ENCODE data around the gene SEMA3E.

SEMA3E gene

DNA sequence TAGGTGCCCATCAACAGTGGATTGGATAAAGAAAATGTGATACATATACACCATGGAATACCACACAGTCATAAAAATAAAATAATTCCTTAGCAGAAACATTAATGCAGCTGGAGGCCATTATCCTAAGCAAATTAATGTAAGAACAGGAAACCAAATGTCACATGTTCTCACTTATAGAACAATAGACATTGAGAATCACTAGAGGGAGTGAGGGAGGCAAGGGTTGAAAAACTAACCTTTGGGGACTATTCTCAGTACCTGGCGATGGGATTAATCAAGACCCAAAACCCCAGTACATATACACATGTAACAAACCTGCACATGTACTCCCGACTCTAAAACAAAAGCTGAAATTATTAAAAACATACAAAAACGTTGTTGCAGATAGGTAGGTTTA lies 222.6 kb downstream of the SEMA3E start:
- no peak overlapping the region for H3K4me3 ChIP-seq (replicated peaks; ENCODE audit: low read depth, low read length)
- TF ChIP-seq, protein P1, sequence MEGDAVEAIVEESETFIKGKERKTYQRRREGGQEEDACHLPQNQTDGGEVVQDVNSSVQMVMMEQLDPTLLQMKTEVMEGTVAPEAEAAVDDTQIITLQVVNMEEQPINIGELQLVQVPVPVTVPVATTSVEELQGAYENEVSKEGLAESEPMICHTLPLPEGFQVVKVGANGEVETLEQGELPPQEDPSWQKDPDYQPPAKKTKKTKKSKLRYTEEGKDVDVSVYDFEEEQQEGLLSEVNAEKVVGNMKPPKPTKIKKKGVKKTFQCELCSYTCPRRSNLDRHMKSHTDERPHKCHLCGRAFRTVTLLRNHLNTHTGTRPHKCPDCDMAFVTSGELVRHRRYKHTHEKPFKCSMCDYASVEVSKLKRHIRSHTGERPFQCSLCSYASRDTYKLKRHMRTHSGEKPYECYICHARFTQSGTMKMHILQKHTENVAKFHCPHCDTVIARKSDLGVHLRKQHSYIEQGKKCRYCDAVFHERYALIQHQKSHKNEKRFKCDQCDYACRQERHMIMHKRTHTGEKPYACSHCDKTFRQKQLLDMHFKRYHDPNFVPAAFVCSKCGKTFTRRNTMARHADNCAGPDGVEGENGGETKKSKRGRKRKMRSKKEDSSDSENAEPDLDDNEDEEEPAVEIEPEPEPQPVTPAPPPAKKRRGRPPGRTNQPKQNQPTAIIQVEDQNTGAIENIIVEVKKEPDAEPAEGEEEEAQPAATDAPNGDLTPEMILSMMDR (IDR thresholded peaks at IDR 0.05; ENCODE audit: low read length, missing control alignments) = no peak
- no peak for DNase-seq (ENCODE audit: low read depth)

DNA sequence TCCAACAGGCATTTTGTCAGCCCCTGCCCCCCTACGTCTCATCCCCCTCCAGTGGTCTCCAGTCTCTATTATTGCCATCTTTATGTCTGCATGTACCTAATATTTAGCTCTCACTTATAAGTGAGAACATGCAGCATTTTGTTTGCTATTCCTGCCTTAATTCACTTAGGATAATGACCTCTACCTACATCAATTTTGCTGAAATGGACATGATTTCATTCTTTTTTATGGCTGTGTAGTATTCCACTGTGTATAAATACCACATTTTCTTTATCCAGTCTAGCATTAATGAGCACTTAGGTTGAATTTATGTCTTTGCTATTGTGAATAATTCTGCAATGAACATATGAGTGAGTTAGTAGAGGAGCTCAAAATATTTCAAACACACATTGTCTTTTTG lies 229.9 kb downstream of the SEMA3E start:
- no peak for DNase-seq (ENCODE audit: low read depth)
- TF ChIP-seq, protein P1 (IDR thresholded peaks at IDR 0.05; ENCODE audit: low read length, missing control alignments) = no peak
- no peak overlapping the region for H3K4me3 ChIP-seq (replicated peaks; ENCODE audit: low read depth, low read length)

DNA sequence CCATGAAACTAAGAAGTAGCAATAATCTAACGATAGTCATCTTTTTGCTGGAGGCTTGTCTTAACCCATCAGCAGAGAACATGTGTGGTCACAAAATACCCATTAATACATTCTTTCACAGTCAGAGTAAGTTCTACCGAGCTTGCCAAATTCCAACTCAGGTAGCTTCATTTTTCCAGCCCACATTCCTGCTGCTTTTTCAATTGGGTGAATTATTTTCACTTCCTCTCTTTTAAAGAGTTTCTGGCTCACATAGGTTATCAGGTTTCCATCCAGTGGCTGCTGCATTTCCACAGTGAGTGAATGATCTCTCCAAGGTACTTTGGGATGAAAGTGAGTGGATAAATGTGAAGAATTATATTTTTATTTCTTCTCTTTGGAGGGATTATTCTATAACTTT lies 233.1 kb downstream of the SEMA3E start:
- no peak for DNase-seq (ENCODE audit: low read depth)
- no peak overlapping the region for H3K4me3 ChIP-seq (replicated peaks; ENCODE audit: low read depth, low read length)
- TF ChIP-seq, protein P1 (IDR thresholded peaks at IDR 0.05; ENCODE audit: low read length, missing control alignments) = no peak

DNA sequence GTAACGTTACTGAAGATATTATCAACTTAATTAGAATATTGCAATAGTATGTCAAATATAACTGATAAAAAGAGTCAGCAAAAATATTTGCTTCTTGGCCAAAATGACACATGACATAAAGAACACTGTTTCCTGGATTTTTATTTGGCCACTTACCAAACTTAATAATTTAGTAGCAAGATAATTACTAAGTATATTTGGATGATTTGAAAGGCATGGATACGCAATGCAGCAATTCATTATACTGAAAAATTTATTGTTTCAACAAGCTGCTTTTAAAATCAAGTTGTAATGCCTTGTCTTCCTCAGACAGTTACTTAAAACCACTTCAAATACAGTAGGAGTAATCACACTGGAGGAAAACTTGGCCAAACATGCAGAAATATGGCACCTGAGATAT lies 234.0 kb downstream of the SEMA3E start:
- TF ChIP-seq, protein P1 (IDR thresholded peaks at IDR 0.05; ENCODE audit: low read length, missing control alignments) = no peak
- no peak overlapping the region for H3K4me3 ChIP-seq (replicated peaks; ENCODE audit: low read depth, low read length)
- DNase-seq (ENCODE audit: low read depth) = no peak

DNA sequence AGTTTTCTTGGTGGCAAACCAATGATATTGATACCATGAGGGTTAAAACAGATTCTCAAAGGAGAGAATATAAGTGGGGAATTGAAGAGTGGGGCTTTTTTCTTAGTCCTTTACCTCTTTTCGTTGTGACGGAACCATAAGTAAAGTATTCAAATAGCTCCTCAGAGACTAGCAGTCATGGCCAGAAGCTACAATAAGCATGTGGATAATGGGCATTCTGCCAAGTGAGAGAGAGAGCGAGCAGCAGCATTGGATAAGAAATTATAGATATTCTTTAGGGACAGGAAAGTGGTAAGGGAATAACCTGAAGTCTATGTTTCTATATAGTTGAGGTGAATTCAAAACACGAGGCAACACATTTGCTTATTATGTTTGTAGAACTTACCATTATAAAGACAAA lies 235.1 kb downstream of the SEMA3E start:
- DNase-seq (ENCODE audit: low read depth) = peak; percentile 47
- TF ChIP-seq, protein P1 (IDR thresholded peaks at IDR 0.05; ENCODE audit: low read length, missing control alignments) = no peak

DNA sequence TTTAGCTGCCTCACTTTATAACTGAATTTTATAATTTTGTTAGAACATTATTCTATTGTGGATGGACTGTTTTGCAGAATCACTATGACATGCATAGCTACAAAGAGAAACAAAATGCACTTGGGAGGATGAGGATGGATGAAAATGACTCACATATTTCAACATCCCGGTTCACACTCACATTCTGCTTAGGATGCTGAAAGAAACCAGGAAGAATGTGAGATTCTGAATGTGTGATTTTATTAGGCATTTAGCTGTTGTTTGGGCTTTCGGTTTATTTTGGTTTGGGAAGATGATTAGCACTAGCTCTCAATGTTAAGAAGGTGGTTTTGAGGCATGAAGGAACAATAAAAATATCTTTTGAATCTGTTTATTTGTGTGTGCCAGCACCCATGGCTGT lies 235.5 kb downstream of the SEMA3E start:
- H3K4me3 ChIP-seq (replicated peaks; ENCODE audit: low read depth, low read length) = no peak overlapping the region
- peak; percentile 58 for DNase-seq (ENCODE audit: low read depth)
- TF ChIP-seq, protein P1 (IDR thresholded peaks at IDR 0.05; ENCODE audit: low read length, missing control alignments) = no peak

More for the DNA sequence above, 235.1 kb downstream of the SEMA3E start:
- H3K4me3 ChIP-seq (replicated peaks; ENCODE audit: low read depth, low read length) = no peak overlapping the region

DNA sequence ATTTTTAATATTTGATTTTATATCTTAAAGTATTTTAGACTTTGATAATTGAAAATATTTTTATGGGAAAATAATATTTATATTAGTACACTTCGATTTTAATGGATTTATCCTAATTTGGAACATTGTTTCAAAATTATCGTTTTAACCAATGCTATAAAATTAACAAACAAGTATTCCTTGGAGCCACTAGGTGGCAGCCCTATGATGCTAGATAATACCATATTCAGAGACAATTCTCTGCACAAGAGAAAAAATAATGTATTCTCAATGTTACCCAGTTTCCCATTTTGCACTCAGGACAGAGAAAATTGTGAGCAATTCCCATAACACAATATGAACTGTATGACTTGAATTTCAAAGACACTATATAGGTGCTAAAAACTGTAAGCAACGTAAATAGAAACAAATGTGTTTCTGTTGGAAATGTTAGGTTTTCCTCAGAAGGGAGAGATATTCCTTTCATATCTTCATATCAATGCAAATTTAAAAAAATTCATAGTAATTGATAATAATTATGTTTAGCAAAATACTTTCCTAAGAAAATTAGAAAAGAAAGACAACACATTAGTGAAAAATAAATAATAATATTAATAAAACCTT lies 237.8 kb downstream of the SEMA3E start:
- no peak overlapping the region for H3K4me3 ChIP-seq (replicated peaks; ENCODE audit: low read depth, low read length)
- peak; percentile 75 for DNase-seq (ENCODE audit: low read depth)
- TF ChIP-seq, protein P1 (IDR thresholded peaks at IDR 0.05; ENCODE audit: low read length, missing control alignments) = peak; percentile 69

All from fibroblast of pulmonary artery (primary cell).